ENCODE measurements around the gene BEAN1. TPM values are rescaled to one million over a fixed set of nuclear protein-coding genes. Genes with fewer than 3 reads are reported as not detected.

BEAN1 gene
- total and polyA plus RNA-seq, 9 of the 15 experiments (the other 6 are each of a cell fraction or from before 2014, with no cell fraction given), result not detected

DNA sequence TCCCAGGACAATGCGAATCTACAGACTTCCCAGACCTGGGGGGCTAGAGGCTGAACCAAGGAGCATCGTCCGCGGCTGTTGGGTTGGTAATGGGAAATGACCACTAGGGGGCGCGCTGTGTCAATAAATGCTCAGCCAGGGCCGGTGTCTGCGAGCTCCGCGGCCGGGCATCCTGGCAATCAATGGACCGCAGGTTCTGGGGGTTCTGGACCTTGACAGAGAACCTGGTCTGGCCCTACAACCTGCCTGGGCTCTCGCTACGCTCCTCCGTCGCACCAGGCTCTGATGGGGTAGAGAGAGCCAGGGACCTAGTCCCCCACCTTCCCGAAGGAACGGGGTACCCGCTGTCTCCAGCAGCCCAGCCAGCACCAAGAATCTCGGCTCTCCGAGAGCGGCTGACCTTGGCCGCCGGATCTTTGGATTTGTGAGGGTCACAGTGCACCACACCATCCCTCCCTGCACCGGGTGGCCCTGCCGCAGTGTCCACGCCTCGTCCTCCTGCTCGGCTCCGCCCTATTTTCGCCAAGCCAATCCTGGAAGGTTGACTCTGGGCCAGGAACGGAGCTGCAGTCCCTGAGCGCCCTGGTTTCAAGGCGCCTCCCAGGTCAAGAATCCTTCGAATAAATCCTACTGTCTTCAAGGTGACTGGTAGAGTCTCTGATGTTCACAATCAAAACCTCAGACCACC is 20.4 kb upstream of the BEAN1 start (continued):
- no peak for TF ChIP-seq ZZZ3 (IDR thresholded peaks at IDR 0.05)
- no peak for TF ChIP-seq FOXM1 (IDR thresholded peaks at IDR 0.05; ENCODE audit: low read depth)
- TF ChIP-seq FOXM1 (CRISPR knock-in tag; IDR thresholded peaks at IDR 0.05; ENCODE audit: low read depth), result no peak
- TF ChIP-seq, protein P1, sequence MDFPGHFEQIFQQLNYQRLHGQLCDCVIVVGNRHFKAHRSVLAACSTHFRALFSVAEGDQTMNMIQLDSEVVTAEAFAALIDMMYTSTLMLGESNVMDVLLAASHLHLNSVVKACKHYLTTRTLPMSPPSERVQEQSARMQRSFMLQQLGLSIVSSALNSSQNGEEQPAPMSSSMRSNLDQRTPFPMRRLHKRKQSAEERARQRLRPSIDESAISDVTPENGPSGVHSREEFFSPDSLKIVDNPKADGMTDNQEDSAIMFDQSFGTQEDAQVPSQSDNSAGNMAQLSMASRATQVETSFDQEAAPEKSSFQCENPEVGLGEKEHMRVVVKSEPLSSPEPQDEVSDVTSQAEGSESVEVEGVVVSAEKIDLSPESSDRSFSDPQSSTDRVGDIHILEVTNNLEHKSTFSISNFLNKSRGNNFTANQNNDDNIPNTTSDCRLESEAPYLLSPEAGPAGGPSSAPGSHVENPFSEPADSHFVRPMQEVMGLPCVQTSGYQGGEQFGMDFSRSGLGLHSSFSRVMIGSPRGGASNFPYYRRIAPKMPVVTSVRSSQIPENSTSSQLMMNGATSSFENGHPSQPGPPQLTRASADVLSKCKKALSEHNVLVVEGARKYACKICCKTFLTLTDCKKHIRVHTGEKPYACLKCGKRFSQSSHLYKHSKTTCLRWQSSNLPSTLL (IDR thresholded peaks at IDR 0.05), result no peak
- peak; percentile 59 for TF ChIP-seq CC2D1A (IDR thresholded peaks at IDR 0.05)
- TF ChIP-seq, protein P2, sequence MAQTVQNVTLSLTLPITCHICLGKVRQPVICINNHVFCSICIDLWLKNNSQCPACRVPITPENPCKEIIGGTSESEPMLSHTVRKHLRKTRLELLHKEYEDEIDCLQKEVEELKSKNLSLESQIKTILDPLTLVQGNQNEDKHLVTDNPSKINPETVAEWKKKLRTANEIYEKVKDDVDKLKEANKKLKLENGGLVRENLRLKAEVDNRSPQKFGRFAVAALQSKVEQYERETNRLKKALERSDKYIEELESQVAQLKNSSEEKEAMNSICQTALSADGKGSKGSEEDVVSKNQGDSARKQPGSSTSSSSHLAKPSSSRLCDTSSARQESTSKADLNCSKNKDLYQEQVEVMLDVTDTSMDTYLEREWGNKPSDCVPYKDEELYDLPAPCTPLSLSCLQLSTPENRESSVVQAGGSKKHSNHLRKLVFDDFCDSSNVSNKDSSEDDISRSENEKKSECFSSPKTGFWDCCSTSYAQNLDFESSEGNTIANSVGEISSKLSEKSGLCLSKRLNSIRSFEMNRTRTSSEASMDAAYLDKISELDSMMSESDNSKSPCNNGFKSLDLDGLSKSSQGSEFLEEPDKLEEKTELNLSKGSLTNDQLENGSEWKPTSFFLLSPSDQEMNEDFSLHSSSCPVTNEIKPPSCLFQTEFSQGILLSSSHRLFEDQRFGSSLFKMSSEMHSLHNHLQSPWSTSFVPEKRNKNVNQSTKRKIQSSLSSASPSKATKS (CRISPR knock-in tag; IDR thresholded peaks at IDR 0.05), result no peak
- no peak for TF ChIP-seq NFE2L1 (tag; IDR thresholded peaks at IDR 0.05; ENCODE audit: borderline replicate concordance, low read depth)
- no peak for TF ChIP-seq ZNF197 (CRISPR knock-in tag; IDR thresholded peaks at IDR 0.05; ENCODE audit: low read depth)
- TF ChIP-seq ZNF282 (CRISPR knock-in tag; IDR thresholded peaks at IDR 0.05), result no peak
- peak; percentile 25; the same call in 1 of the 2 replicates for TF ChIP-seq JUND (IDR thresholded peaks at IDR 0.05; ENCODE audit: borderline replicate concordance, low read depth, low read length)
- no peak for TF ChIP-seq JUND (tag; IDR thresholded peaks at IDR 0.05; ENCODE audit: borderline replicate concordance, low read depth, low read length)
- no peak for TF ChIP-seq EZH2 (IDR thresholded peaks at IDR 0.05; ENCODE audit: borderline replicate concordance, low read depth, low read length)
- no peak for TF ChIP-seq CBFB (CRISPR knock-in tag; IDR thresholded peaks at IDR 0.05)
- TF ChIP-seq ASH1L (IDR thresholded peaks at IDR 0.05; ENCODE audit: borderline replicate concordance, low read depth, partially characterized antibody), result no peak
- no peak for TF ChIP-seq SETDB1 (IDR thresholded peaks at IDR 0.05; ENCODE audit: low read length)
- TF ChIP-seq MTA2 (IDR thresholded peaks at IDR 0.05; ENCODE audit: low read depth), result no peak
- no peak for TF ChIP-seq MYBL2 (IDR thresholded peaks at IDR 0.05; ENCODE audit: low read depth)
- TF ChIP-seq MYBL2 (CRISPR knock-in tag; IDR thresholded peaks at IDR 0.05; ENCODE audit: borderline replicate concordance), result no peak
- TF ChIP-seq, protein P3, sequence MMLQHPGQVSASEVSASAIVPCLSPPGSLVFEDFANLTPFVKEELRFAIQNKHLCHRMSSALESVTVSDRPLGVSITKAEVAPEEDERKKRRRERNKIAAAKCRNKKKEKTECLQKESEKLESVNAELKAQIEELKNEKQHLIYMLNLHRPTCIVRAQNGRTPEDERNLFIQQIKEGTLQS (IDR thresholded peaks at IDR 0.05), result no peak
- TF ChIP-seq, protein P3 (CRISPR knock-in tag; conservative IDR thresholded peaks at IDR 0.05), result no peak
- TF ChIP-seq ZNF668 (CRISPR knock-in tag; IDR thresholded peaks at IDR 0.05), result no peak
- no peak for TF ChIP-seq EP300 (IDR thresholded peaks at IDR 0.05; ENCODE audit: low read length)
- no peak for TF ChIP-seq TEAD1 (CRISPR knock-in tag; IDR thresholded peaks at IDR 0.05)
- TF ChIP-seq TCF3 (CRISPR knock-in tag; IDR thresholded peaks at IDR 0.05), result 0 out of 2 replicates have a peak, but pooled peaks have one; percentile 18
- TF ChIP-seq STAG1 (CRISPR knock-in tag; IDR thresholded peaks at IDR 0.05; ENCODE audit: borderline replicate concordance), result peak; percentile 87; the same call in 1 of the 2 replicates
- no peak for TF ChIP-seq GABPB2 (CRISPR knock-in tag; conservative IDR thresholded peaks at IDR 0.05)

Measured in K562 (cell line).